DLD1 (cell line): ENCODE results near the gene SDHAF2.

ENCODE experiments used
- in situ Hi-C: cut with HindIII; loops from 2 replicates; pipeline ENCODE4 v1.10.0; 2017; ENCODE audit warnings: low sequenced_read_pairs

Gene SDHAF2

DNA sequence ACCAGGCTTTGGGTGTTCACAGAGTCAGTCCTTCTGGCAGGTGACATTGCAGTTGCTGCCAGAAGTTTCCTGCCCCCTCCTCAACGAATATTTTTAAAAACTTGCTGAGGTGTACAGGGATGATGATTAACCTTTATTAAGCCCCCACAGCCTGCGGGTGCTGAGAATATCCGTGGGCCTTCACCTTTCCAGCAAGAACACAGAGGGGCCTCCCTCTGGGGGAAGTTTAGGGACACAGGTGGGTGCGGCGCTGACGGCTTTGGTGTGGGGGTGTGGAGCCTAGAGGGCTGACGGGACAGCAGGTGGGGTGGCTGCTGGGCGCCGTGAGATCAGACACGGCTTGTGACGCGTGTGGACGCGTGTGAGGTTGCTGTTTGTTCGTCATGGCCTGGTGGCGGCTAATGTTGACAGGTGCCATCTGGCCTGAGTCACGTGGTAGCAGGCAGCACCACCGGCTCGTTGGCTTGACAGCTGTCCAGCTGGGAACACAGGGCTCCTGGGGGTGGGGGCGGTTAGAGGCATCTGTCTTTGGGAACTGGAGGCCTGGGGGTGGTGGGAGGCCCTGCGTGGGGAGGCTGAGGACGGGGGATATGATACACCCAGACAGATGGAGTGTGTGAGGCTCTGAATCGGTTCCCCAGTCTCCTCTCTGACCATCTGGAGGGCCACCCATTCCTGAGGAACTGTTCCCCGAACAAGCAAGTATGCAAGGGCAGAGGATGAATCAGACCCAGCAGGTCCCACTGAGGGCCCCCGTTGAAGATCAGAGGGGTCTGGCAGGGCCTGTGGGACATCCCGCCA is 66.1 kb downstream of the SDHAF2 start:
- in situ Hi-C loops: loop anchor here (10.0 kb wide), 1 partner anchor 139 kb away; no protein-coding TSS in a partner anchor
